RWPE2 (cell line): ENCODE results near the gene SPHK1.

Source experiments
- ATAC-seq: fragments of 200-7000 bp; cut with Tn5 transposase; 3 replicates; pipeline ENCODE4 v1.9.1; 2021; ENCODE audit warnings: low read depth
- DNase-seq: peaks from one replicate; pipeline ENCODE4 v3.0.0-alpha.2; 2020; ENCODE audit warnings: low spot score
- H3K27ac ChIP-seq: fragments of 450-650 bp; 2 replicates; pipeline ENCODE4 v1.5.1; 2017; ENCODE audit warnings: mild to moderate bottlenecking; ENCODE audit not compliant: poor library complexity, severe bottlenecking
- H3K27me3 ChIP-seq: fragments of 250-450 bp; sonication (Bioruptor Pico); 2 replicates; pipeline ENCODE4 v1.5.1; 2021; ENCODE audit warnings: mild to moderate bottlenecking, moderate library complexity; ENCODE audit not compliant: insufficient read depth, poor library complexity, severe bottlenecking
- H3K36me3 ChIP-seq: fragments of 250-450 bp; sonication (Bioruptor Pico); 2 replicates; pipeline ENCODE4 v1.5.1; 2020; ENCODE audit warnings: low read depth, mild to moderate bottlenecking, moderate library complexity
- H3K4me1 ChIP-seq: fragments of 250-450 bp; sonication (Bioruptor Pico); 2 replicates; pipeline ENCODE4 v1.5.1; 2021; ENCODE audit warnings: mild to moderate bottlenecking, moderate library complexity; ENCODE audit not compliant: insufficient read depth, poor library complexity, severe bottlenecking
- H3K4me3 ChIP-seq: fragments of 250-450 bp; sonication (Bioruptor Pico); 2 replicates; pipeline ENCODE4 v1.5.1; 2021; ENCODE audit warnings: mild to moderate bottlenecking, moderate library complexity; ENCODE audit not compliant: severe bottlenecking
- H3K9me3 ChIP-seq: fragments of 250-450 bp; sonication (Bioruptor Pico); 2 replicates; pipeline ENCODE4 v1.5.1; 2021; ENCODE audit warnings: mild to moderate bottlenecking, moderate library complexity; ENCODE audit not compliant: severe bottlenecking
- TF ChIP-seq, protein P1 (sequence below): fragments of 450-650 bp; IDR thresholded peaks from one replicate; pipeline ENCODE4 v1.5.1; 2017; ENCODE audit warnings: mild to moderate bottlenecking, moderate library complexity; ENCODE audit not compliant: poor library complexity, severe bottlenecking

Gene SPHK1

GRCh38 chr17:76416457-76416856 is 32.0 kb downstream of the SPHK1 start:
- no peaks in the 10 kb centered on the region for H3K27me3 ChIP-seq
- no peak overlapping the region for H3K27ac ChIP-seq
- no peak for DNase-seq
- no peaks in the 10 kb centered on the region for H3K4me1 ChIP-seq
- TF ChIP-seq, protein P1, sequence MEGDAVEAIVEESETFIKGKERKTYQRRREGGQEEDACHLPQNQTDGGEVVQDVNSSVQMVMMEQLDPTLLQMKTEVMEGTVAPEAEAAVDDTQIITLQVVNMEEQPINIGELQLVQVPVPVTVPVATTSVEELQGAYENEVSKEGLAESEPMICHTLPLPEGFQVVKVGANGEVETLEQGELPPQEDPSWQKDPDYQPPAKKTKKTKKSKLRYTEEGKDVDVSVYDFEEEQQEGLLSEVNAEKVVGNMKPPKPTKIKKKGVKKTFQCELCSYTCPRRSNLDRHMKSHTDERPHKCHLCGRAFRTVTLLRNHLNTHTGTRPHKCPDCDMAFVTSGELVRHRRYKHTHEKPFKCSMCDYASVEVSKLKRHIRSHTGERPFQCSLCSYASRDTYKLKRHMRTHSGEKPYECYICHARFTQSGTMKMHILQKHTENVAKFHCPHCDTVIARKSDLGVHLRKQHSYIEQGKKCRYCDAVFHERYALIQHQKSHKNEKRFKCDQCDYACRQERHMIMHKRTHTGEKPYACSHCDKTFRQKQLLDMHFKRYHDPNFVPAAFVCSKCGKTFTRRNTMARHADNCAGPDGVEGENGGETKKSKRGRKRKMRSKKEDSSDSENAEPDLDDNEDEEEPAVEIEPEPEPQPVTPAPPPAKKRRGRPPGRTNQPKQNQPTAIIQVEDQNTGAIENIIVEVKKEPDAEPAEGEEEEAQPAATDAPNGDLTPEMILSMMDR = no peak
- no peak overlapping the region for H3K4me3 ChIP-seq
- no peak for ATAC-seq
- no peaks in the 10 kb centered on the region for H3K9me3 ChIP-seq
- peaks cover 11% of the 10 kb centered on the region; the same call in 1 of the 2 replicates for H3K36me3 ChIP-seq

DNA sequence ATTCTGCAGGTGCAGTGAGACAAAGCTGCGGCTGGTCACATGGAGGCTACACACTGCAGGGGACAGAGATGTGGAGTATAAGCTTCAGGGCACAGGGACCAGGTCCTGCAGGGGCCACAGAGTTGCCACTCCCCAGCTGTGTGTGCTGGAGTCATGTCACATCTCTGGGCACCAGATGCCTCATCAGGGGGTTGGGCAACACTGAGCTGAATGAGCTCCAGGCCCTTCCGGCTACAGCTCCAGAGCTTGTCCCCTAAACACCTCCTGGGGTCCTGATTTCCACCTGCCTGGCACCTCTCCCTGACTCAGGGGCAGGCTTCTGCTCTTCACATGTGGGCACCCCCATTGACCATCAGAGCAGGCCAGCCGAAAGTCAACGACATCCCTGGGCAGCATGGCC is 32.5 kb downstream of the SPHK1 start:
- ATAC-seq (no peak), DNase-seq (no peak)
- no peaks in the 10 kb centered on the region for H3K4me1 ChIP-seq
- no peak overlapping the region for H3K27ac ChIP-seq
- peaks cover 11% of the 10 kb centered on the region; the same call in 1 of the 2 replicates for H3K36me3 ChIP-seq
- H3K4me3 ChIP-seq = no peak overlapping the region
- no peaks in the 10 kb centered on the region for H3K9me3 ChIP-seq
- H3K27me3 ChIP-seq = no peaks in the 10 kb centered on the region
- TF ChIP-seq, protein P1 = no peak

GRCh38 chr17:76417499-76418143 is 33.2 kb downstream of the SPHK1 start:
- Histone ChIP-seq H3K4me3 (no peak overlapping the region), H3K9me3 (no peaks in the 10 kb centered on the region), H3K27me3 (no peaks in the 10 kb centered on the region), H3K4me1 (no peaks in the 10 kb centered on the region), H3K27ac (no peak overlapping the region), H3K36me3 (peaks cover 9% of the 10 kb centered on the region; the same call in 1 of the 2 replicates)
- no peak for DNase-seq
- ATAC-seq = peak; percentile 40
- TF ChIP-seq, protein P1 = no peak

GRCh38 chr17:76419576-76420260 is 35.3 kb downstream of the SPHK1 start:
- H3K4me1 ChIP-seq = no peaks in the 10 kb centered on the region
- no peak for ATAC-seq

More at GRCh38 chr17:76419576-76420260, 35.3 kb downstream of the SPHK1 start:
- Histone ChIP-seq H3K4me3 (no peak overlapping the region), H3K27ac (no peak overlapping the region), H3K36me3 (0 out of 2 replicates have a peak, but pooled peaks cover 6% of the 10 kb centered on the region), H3K9me3 (no peaks in the 10 kb centered on the region), H3K27me3 (no peaks in the 10 kb centered on the region)
- TF ChIP-seq, protein P1 = no peak
- no peak for DNase-seq
